Kidney (tissue), 14 donors: Measurements from ENCODE around the gene INAFM2. TPM values are rescaled to one million over a fixed set of nuclear protein-coding genes. Genes with fewer than 3 reads are reported as not detected.

Experiments used
- DNase-seq, 5 donors: peaks; one replicate each; pipeline ENCODE4 v3.0.0-alpha.2; 2013 to 2020
- FAIRE-seq: peaks from 2 replicates; lab custom pipeline; 2012; peaks lifted over from hg19 to GRCh38; lab: Jason Lieb, UNC
- H3K27ac ChIP-seq, 2 donors: one replicate each; pipeline ENCODE4 v1.7.0; 2013; ENCODE audit warnings: low read depth in 2 of 2, low read length in 2 of 2, inconsistent platforms in 1 of 2
- H3K27me3 ChIP-seq: one replicate; pipeline ENCODE4 v1.7.1; 2013; ENCODE audit warnings: low read length, inconsistent platforms; ENCODE audit not compliant: control insufficient read depth, insufficient read depth
- H3K36me3 ChIP-seq, 3 donors: one replicate each; pipeline versions ENCODE4 v1.7.0 to v1.7.1; 2013; ENCODE audit warnings: low read length in 3 of 3, control low read depth in 1 of 3, inconsistent platforms in 1 of 3; ENCODE audit not compliant: insufficient read depth in 3 of 3, control insufficient read depth in 2 of 3
- H3K4me1 ChIP-seq, 3 donors: one replicate each; pipeline versions ENCODE4 v1.7.0 to v1.7.1; 2013; ENCODE audit warnings: low read length in 3 of 3, inconsistent platforms in 1 of 3, low read depth in 1 of 3; ENCODE audit not compliant: control insufficient read depth in 2 of 3, insufficient read depth in 2 of 3
- H3K4me3 ChIP-seq, 3 donors: one replicate each; pipeline versions ENCODE4 v1.7.0 to v1.8.1; 2013; ENCODE audit warnings: low read length in 3 of 3, control low read depth in 1 of 3, inconsistent platforms in 1 of 3
- H3K9ac ChIP-seq, 3 donors: one replicate each; pipeline versions ENCODE4 v1.7.0 to v1.7.1; 2013; ENCODE audit warnings: low read length in 3 of 3, control low read depth in 1 of 3, inconsistent platforms in 1 of 3
- H3K9me3 ChIP-seq, 3 donors: one replicate each; pipeline versions ENCODE4 v1.7.0 to v1.7.1; 2013; ENCODE audit warnings: low read length in 3 of 3, control low read depth in 1 of 3, inconsistent platforms in 1 of 3; ENCODE audit not compliant: control insufficient read depth in 2 of 3, insufficient read depth in 1 of 3
- CTCF ChIP-seq: IDR thresholded peaks from 3 replicates; pipeline ENCODE4 v1.5.1; 2012; ENCODE audit warnings: mild to moderate bottlenecking, moderate library complexity, borderline replicate concordance; ENCODE audit not compliant: insufficient read depth; ENCODE audit errors: extremely low read depth
- intact Hi-C: fragments of 100-400 bp; cut with DNase I; formaldehyde crosslinking; loops from one replicate; pipeline ENCODE4 v1.11.1; 2022
- polyA plus RNA-seq: library from polyadenylated mRNA; stranded (reverse); fragments of 350-450 nt; fragmentation: Illumina TruSeq; extraction: RNeasy Lipid Tissue Mini Kit (QIAGEN cat#74804); gene quantifications from one replicate; pipeline ENCODE4 v1.2.3, GENCODE V29; 2014; ENCODE audit warnings: low read depth, low replicate concordance; ENCODE audit not compliant: insufficient read depth
- total RNA-seq: library from RNA; stranded (reverse); fragmentation: NEBNext Ultra II Directional; extraction: Animal tissue kit (Norgen Biotek cat#: 25700); gene quantifications from one replicate; pipeline ENCODE4 v1.2.1, GENCODE V29; 2021
- donor health status: control.
- donor health status: control.
- donor health status: control.
- donor health status: control.
- donor health status: control.
- donor health status: DM: yes; HTN: yes; CAD: no.
- donor health status: Normal renal cell carcinoma (clear cell type).

INAFM2 gene
- total and polyA plus RNA-seq, 2 donors from 2014 or later = 14.7 to 21.6 TPM

- peaks cover 0 to 7% (median 0%) of the 10 kb centered on the region in 3 donors for H3K4me1 ChIP-seq
- FAIRE-seq (no peak), DNase-seq (peak in 1 of 5 donors; percentile 36)
- H3K36me3 ChIP-seq = no peaks in the 10 kb centered on the region
- H3K27ac ChIP-seq = no peak overlapping the region
- no peak for TF ChIP-seq CTCF
- no peak overlapping the region for H3K9ac ChIP-seq
- no peaks in the 10 kb centered on the region for H3K9me3 ChIP-seq
- intact Hi-C loops = no loop called here
- no peak overlapping the region for H3K4me3 ChIP-seq
- no peaks in the 10 kb centered on the region for H3K27me3 ChIP-seq
These were observed 22.5 kb downstream of the INAFM2 start for GRCh38 chr15:40345867-40346578.

GRCh38 chr15:40346579-40347558 is 23.4 kb downstream of the INAFM2 start:
- Histone ChIP-seq H3K36me3 (no peaks in the 10 kb centered on the region), H3K27me3 (no peaks in the 10 kb centered on the region), H3K27ac (no peak overlapping the region), H3K9me3 (no peaks in the 10 kb centered on the region), H3K4me3 (no peak overlapping the region), H3K4me1 (peaks cover 0 to 3% (median 0%) of the 10 kb centered on the region in 3 donors), H3K9ac (no peak overlapping the region)
- FAIRE-seq (no peak), DNase-seq (peak in 1 of 5 donors; percentile 65)
- TF ChIP-seq CTCF = no peak
- intact Hi-C loops = no loop called here

GRCh38 chr15:40347559-40348473 is 24.3 kb downstream of the INAFM2 start:
- peaks cover 0 to 3% (median 0%) of the 10 kb centered on the region in 3 donors for H3K4me1 ChIP-seq
- intact Hi-C loops = no loop called here
- FAIRE-seq = no peak

More at GRCh38 chr15:40347559-40348473, 24.3 kb downstream of the INAFM2 start:
- DNase-seq = peak in 1 of 5 donors; percentile 62
- no peaks in the 10 kb centered on the region for H3K27me3 ChIP-seq
- no peak overlapping the region for H3K4me3 ChIP-seq
- H3K9me3 ChIP-seq = no peaks in the 10 kb centered on the region
- TF ChIP-seq CTCF = no peak
- H3K36me3 ChIP-seq = no peaks in the 10 kb centered on the region
- no peak overlapping the region for H3K9ac ChIP-seq
- no peak overlapping the region for H3K27ac ChIP-seq
